GM03348 (cell line): Measurements from ENCODE around the gene DDC.
A peak's percentile ranks its signal among the peaks of the same experiment; 100 is the strongest.

Source experiments
- DNase-seq: peaks from one replicate; pipeline ENCODE4 v3.0.0; 2012; ENCODE audit warnings: low spot score

Gene DDC

GRCh38 chr7:50564640-50565558 is at the start of gene DDC:
Gene DDC, minus strand, starts transcription at chr7:50565405. Its CDS starts 21,320 bp downstream, at chr7:50544085.
- no peak for DNase-seq

GRCh38 chr7:50613473-50613872 is 48.3 kb upstream of the DDC start:
- DNase-seq: no peak

DNA sequence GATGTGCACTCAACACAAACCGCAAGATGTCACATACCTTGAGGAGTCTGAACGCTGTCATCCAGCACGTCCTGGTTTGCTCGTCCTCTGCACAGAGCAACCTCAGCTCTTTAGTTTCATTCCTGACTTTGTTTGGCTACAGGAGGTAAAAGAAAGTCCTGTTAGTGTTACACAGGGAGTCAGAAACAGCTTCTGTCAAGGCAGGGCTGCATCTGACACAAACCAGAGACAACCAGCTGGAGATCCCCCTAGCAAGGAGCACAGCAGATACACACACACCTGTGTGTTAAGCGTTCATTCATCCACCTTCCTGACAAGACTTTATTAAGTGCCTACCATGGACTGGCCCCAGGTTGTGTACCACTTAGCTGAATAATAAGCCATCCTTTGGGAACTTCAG is 47.5 kb upstream of the DDC start:
- DNase-seq: no peak

GRCh38 chr7:50610521-50611277 is 45.5 kb upstream of the DDC start:
- DNase-seq: peak; percentile 79

DNA sequence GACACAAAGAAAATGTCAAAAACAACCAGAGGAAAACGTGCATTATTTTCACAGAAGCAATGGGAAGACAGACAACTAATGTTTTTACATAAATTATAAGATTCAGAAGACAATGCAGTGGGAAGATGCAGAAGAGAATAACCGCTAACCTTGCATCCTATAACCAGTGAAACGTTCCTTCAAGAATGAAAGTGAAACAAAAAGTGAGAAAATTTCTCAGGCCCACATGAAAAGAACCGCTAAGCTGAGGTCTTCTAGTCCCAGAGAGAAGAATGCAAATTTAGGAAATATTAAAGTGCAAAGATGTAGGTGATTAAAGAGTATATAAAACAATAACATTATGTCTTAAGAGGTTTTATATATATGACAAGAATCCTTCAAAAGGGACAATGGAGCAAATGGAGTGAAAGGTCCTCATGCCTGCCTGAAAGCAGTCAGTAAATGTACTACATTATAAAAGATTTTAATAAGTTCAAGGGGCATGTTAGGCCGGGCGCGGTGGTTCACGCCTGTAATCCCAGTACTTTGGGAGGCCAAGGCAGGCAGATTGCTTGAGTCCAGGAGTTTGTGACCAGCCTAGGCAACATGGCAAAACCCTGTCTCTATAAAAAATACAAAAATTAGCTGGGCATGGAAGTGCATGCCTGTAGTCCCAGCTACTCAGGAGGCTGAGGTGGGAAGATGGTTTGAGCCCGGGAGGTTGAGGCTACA is 43.1 kb upstream of the DDC start:
- no peak for DNase-seq

DNA sequence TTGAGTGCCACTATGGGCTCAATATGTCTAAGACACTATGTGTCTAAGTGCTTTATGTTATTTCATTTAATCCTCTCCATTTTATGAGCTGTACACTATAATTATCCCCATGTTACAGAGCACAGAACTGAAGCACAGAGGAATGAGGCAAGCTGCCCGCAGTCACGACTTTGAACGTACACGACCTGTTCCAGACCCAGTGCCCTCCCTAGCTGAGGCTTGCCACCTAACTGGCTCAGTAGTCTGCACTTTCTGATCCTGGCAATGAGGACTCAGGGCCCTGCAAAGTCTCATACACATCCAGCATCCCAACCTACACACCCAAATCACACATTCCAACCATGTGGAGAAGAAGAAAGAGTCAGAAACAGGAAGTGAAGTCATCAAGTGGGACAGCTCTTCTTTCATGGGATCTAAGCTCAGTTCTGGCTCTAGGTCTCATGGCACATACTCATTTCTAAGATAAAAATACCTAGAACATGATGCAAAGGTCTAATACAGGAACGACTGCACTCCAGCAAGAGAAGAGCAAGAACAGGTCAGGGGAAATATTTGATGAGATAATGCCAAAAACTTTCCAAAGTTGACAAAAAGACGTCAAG is 42.4 kb upstream of the DDC start:
- no peak for DNase-seq

- no peak for DNase-seq
Observed at GRCh38 chr7:50605059-50605458, 39.9 kb upstream of the DDC start.

GRCh38 chr7:50603287-50603686 is 38.1 kb upstream of the DDC start:
- no peak for DNase-seq

- no peak for DNase-seq
Observed at GRCh38 chr7:50599385-50599784, 34.2 kb upstream of the DDC start.

DNA sequence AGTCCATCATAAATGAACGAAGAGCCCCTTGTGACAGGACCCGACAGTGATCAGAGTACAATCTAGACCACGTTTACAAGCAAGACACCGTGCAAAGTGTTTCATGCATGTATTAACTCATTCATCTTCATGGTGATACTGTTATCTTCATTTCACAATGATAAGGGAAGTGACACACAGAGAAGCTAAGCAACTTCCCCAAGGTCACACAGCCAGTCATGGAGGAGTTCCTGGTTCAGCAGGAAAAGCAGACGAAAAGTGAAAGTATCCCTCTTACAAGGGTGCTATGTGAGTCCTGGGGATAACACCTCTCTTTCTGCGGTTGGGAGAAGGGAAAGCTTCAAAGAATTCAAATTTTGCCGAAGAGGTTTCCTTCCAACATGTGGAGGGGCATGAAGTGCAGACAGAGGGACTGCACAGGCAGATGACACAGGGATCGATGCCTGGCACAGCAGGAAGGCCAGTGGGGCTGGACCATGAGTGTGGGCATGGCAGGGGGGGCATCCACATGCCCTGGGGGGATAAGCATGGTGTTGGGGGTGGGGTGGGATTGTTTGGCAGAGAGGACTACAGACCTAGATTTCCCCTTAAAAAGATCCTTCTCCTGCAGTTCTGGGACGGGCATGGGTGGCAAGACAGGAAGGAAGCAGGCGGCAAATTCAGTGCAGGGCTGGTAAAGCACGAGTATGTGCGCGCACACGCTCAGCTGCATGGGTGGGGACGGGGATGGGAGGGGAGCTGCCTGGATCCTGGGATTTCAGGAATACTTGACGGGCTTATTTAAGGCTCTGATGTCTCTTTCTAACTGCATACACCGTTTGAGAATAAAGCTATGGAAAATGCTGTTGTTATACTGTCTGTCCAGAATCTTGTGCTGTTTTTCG is 33.5 kb upstream of the DDC start:
- no peak for DNase-seq

- no peak for DNase-seq
Observed at GRCh38 chr7:50596484-50596883, 31.3 kb upstream of the DDC start.

- peak; percentile 61 for DNase-seq
Observed at GRCh38 chr7:50595491-50596102, 30.4 kb upstream of the DDC start.

GRCh38 chr7:50594734-50595485 is 29.7 kb upstream of the DDC start:
- no peak for DNase-seq

DNA sequence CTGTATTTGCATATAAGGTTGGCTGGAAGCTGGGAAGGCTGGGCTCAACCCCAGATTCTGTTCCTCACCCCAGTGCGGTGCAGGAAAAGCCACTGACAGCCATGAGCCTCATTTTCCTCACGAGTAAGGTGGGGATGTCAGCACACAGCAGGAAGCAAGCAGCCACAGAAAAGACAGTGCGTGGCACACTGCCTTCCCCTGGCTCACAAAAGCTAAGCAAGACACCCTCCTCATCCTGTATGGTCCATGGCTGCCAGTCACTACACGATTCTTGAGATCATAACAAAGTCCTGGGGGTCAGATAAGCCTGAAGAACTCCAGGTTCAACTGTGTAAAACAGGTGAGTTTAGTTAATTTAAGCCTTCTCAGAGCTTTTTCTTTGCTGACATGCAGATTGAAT is 28.9 kb upstream of the DDC start:
- DNase-seq: no peak

- no peak for DNase-seq
Observed at GRCh38 chr7:50592940-50593339, 27.7 kb upstream of the DDC start.

- no peak for DNase-seq
Observed at GRCh38 chr7:50591480-50592438, 26.6 kb upstream of the DDC start.

- no peak for DNase-seq
Observed at GRCh38 chr7:50591098-50591479, 25.9 kb upstream of the DDC start.

- no peak for DNase-seq
Observed at GRCh38 chr7:50590535-50590934, 25.3 kb upstream of the DDC start.

GRCh38 chr7:50589364-50589763 is 24.2 kb upstream of the DDC start:
- DNase-seq: no peak
